ENCODE results near the gene HSF5.

DNA sequence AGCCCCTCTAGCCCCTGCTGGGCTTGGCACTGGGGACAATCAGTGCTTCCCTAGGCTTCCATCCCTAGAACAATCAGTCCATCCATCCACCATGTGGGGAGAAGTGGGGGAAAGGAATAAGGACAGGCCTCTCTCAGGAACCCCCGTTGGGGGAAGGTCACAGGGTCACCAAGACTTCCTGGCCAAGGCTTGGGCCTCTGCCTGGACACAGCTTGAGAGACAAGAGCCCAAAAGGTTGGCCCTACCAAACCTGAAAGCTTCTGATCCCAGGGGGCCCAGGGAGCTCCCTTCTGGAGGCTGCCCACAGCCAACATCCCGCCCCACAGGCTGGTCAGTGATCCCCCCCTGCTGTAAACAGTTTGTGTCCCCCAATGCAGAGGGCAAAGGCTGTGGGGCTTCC is 42.4 kb upstream of the HSF5 start:
- TF ChIP-seq, protein P1, sequence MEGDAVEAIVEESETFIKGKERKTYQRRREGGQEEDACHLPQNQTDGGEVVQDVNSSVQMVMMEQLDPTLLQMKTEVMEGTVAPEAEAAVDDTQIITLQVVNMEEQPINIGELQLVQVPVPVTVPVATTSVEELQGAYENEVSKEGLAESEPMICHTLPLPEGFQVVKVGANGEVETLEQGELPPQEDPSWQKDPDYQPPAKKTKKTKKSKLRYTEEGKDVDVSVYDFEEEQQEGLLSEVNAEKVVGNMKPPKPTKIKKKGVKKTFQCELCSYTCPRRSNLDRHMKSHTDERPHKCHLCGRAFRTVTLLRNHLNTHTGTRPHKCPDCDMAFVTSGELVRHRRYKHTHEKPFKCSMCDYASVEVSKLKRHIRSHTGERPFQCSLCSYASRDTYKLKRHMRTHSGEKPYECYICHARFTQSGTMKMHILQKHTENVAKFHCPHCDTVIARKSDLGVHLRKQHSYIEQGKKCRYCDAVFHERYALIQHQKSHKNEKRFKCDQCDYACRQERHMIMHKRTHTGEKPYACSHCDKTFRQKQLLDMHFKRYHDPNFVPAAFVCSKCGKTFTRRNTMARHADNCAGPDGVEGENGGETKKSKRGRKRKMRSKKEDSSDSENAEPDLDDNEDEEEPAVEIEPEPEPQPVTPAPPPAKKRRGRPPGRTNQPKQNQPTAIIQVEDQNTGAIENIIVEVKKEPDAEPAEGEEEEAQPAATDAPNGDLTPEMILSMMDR (IDR thresholded peaks at IDR 0.05 in 2 of 3, conservative IDR thresholded peaks at IDR 0.05 in 1 of 3; ENCODE audit: borderline replicate concordance in 1 of 3, insufficient read depth in 1 of 3, low read depth in 2 of 3, low read length in 2 of 3) = no peak
- TF ChIP-seq EZH2 (IDR thresholded peaks at IDR 0.05) (no peak), EZH2phosphoT487 (IDR thresholded peaks at IDR 0.05; ENCODE audit: borderline replicate concordance) (no peak), RAD21 (IDR thresholded peaks at IDR 0.05; ENCODE audit: low read depth) (no peak), POLR2A (IDR thresholded peaks at IDR 0.05; ENCODE audit: borderline replicate concordance, extremely low read depth, insufficient read depth, insufficient read length) (no peak), REST (IDR thresholded peaks at IDR 0.05; ENCODE audit: low read depth) (no peak), ZNF274 (IDR thresholded peaks at IDR 0.05; ENCODE audit: low read depth, low read length) (no peak)
- TF ChIP-seq, protein P2, sequence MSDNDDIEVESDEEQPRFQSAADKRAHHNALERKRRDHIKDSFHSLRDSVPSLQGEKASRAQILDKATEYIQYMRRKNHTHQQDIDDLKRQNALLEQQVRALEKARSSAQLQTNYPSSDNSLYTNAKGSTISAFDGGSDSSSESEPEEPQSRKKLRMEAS (IDR thresholded peaks at IDR 0.05) = no peak
